NCI-H1694 treated with DMSO at 0.1 percent for 48 hours (cell line): ENCODE results near the gene TPM2.

ENCODE experiments used
- DNase-seq: peaks from one replicate; lab custom pipeline; 2025; lab: John Stamatoyannopoulos, UW

TPM2 gene

GRCh38 chr9:35679091-35679490, 10.6 kb downstream of the TPM2 start:
- DNase-seq, result no peak

DNA sequence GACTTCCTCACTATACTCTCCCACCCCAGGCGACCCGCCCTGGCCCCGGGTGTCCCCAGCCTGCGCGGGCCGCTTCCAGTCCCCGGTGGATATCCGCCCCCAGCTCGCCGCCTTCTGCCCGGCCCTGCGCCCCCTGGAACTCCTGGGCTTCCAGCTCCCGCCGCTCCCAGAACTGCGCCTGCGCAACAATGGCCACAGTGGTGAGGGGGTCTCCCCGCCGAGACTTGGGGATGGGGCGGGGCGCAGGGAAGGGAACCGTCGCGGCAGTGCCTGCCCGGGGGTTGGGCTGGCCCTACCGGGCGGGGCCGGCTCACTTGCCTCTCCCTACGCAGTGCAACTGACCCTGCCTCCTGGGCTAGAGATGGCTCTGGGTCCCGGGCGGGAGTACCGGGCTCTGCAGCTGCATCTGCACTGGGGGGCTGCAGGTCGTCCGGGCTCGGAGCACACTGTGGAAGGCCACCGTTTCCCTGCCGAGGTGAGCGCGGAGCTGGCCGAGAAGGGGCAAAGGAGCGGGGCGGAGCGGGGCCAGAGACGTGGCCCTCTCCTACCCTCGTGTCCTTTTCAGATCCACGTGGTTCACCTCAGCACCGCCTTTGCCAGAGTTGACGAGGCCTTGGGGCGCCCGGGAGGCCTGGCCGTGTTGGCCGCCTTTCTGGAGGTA, 13.9 kb downstream of the TPM2 start:
- DNase-seq, result no peak

DNA sequence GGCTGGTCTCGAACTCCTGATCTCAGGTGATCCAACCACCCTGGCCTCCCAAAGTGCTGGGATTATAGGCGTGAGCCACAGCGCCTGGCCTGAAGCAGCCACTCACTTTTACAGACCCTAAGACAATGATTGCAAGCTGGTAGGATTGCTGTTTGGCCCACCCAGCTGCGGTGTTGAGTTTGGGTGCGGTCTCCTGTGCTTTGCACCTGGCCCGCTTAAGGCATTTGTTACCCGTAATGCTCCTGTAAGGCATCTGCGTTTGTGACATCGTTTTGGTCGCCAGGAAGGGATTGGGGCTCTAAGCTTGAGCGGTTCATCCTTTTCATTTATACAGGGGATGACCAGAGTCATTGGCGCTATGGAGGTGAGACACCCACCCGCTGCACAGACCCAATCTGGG, 14.5 kb downstream of the TPM2 start:
- DNase-seq, result no peak

- DNase-seq, result no peak
These were observed 15.7 kb downstream of the TPM2 start for GRCh38 chr9:35674025-35674361.

GRCh38 chr9:35673132-35674024, 16.3 kb downstream of the TPM2 start, which contains the start of gene CA9:
Gene CA9 (plus strand): TSS chr9:35673928. CDS start chr9:35673960, 32 bp downstream.
- DNase-seq, result peak; percentile 67

GRCh38 chr9:35669331-35670145, 20.2 kb downstream of the TPM2 start:
- no peak for DNase-seq

- no peak for DNase-seq
These were observed 21.8 kb downstream of the TPM2 start for GRCh38 chr9:35667939-35668338.

DNA sequence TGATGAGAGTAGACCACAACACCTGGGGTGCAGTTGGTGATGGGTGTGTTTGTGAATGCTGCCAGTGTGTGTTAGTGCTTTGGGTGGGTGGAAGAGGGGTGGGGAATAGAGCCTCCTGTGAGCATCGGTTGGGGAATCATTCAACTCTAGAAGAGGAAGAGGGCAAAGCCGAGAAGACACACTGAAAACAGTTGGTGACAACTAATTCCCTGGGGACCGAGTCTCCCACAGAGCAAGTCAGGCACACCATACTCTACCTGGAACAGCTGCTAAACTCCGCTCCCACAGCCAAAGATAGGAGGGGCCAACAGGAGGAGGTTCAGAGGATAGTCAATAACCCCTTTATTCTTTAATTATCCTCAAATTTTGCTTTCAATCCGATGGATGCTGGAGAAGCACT, 23.2 kb downstream of the TPM2 start:
- no peak for DNase-seq

DNA sequence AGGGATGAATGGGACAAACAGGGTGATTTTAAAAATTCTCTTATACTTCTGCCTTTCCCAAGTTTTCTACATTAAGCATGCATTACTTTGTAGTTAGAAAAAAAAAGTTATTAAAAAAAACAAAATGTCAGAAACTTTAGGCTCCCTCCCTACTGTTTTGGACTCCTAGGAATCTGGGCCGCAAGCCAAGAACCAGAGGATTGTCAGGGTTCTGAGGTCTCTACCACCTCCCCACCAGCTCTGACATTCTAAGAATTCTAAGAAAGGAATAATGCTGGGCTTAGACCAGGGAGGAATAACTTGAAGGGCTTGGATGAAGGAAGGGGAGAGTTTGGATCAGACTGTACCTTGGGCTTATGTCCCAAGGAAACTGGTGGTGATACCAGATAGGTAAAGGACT, 23.7 kb downstream of the TPM2 start:
- no peak for DNase-seq

DNA sequence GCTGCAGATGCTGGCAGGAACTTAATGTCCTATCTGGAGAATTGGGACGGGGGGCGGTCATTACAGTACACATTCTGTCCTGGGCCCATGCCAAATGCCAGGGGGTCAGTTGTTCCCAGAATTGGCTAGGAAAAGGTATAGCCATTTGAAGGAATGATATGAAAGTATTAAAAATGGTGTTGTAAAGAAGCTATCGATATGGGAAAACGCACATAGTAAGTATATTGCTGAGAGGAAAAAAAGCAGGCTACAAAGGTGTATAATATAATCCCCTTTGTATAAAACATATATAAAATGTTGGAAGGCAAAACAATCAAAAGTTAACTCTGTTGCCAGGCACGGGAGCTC, 24.3 kb downstream of the TPM2 start:
- peak; percentile 53 for DNase-seq

DNA sequence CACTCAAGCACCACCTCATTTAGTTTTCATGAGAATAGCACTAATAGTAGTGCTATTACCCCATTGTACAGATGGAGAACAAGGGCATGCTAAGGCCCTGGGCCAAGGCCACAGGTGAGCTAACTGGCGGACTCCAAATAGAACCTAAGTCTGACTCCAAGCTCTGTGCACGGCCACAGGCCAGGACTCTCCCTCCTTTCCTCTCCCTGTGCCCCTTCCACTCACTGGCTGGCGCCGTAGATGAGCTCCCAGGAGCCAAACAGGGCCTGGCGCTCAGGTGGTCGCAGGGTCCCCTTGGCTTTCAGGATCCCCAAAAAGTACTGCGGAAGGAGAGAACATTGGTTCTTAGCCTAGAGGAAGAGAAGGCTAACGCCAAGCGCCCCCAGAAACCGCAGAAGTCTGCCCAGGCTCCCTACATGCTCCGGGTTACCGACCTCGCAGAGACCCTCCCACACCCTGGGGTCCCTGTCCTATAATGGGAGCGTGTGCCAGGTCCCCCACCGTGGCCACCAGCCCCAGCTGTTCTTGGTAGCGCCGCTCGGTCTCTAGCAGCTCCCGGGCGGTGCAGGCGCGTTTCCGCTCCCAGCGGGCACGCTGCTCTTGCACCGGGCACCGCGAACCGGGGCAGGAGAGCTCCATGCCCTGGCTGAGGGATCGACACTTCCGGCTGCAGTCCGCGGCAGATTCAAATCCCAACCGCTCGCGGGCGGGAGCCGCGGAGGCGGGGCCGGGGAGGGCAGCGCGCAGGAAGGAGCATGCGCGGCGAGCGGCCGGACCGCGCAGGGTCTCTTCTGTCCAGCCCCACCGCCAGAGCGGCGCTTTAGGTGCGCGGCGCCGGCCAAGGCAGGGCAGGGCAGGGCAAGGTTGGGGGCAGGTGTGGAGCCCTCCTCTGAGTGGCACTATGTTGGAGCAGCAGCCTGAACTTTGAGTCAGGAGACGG, 24.9 kb downstream of the TPM2 start, which contains the start of gene ARHGEF39:
TSS of gene ARHGEF39 (minus strand) at position 665 of the 940 bp plus-strand sequence. CDS start at position 639, 26 bp downstream.
- peak; percentile 53 for DNase-seq

DNA sequence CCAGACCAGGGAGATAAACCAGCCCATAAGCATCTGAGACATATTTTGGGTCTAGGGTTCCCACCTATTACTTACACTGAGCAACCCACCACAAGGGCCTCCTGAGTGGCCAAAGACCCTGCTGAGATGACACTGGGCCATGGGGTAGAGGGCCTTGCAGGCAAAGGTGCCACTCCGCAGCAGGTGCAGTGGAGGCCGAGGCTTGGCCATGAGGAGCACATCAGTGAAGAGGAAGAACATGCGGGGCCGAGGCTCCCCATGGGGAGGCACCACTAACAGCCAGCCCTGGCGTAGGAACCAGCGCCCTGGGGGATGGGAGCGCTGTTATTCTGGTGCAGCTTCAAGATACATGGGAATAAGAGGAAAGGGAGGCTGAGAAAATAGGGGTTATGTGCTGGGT, 27.3 kb downstream of the TPM2 start:
- no peak for DNase-seq

DNA sequence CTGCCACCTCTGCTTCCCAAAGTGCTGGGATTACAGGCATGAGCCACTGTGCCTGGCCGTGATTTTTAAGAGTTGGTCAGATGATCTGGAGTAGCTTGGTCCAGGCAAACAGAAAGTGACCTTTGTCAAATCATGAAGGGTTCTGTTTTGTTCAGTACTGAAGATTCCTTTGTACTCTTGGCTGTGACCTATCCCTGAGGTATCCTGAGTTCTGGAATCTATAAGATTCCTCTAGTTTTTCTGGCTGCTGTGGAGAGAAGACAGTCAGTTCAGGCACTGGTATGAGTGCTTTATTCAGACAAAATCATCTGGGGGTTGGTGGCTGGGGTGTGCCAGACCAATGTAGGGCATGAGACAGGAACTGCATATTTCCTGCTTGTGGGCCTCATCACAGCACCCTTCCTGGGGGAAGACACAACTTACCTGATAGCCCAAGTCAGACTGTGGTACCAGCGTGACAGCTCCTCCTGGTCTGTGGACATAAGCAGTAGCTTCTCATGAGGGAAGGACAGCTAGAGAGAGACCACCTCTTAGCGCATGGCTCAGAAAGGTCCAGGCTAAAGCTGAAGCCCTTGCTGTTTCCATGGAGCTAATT, 27.9 kb downstream of the TPM2 start:
- no peak for DNase-seq

GRCh38 chr9:35660966-35661415, 28.7 kb downstream of the TPM2 start:
- DNase-seq, result peak; percentile 30

DNA sequence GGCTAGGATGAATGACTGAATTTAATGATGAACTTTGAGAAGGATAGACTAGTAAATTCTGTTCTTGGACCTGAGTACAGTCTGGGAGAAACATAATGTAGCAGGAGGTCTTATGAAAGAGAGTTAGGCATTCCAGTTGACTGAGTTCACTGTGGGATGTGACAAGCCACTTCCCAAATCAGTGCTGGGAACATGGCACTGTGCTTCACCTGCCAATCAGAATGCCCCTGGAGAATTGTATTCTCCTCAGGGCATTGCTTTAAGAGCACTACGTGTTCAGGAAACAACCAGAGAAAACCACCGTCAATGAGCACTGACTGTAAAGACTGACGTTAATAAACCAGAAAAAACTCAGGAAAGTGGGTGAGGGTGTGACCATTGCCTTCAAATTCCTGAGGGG, 30.4 kb downstream of the TPM2 start:
- DNase-seq, result no peak

- DNase-seq, result no peak
These were observed 30.8 kb downstream of the TPM2 start for GRCh38 chr9:35658968-35659220.

GRCh38 chr9:35658137-35658967, 31.4 kb downstream of the TPM2 start, which contains the start of gene CCDC107:
Gene CCDC107 (plus strand): TSS chr9:35658292. CDS start chr9:35658380, 88 bp downstream.
- peak; percentile 93 for DNase-seq

- DNase-seq, result peak; percentile 98
These were observed 32.1 kb downstream of the TPM2 start, which contains the start of gene RMRP for GRCh38 chr9:35657546-35658136. Gene RMRP (minus strand): TSS chr9:35658019.

GRCh38 chr9:35656831-35657545, 32.7 kb downstream of the TPM2 start:
- no peak for DNase-seq
